Neural cell (in vitro differentiated cells): ENCODE results near the gene KLHDC9. TPM values are rescaled to one million over a fixed set of nuclear protein-coding genes. Genes with fewer than 3 reads are reported as not detected.

Experiments used
- H2AFZ ChIP-seq: fragments of 200-600, 300-800 bp; sonication (generic), shearing (Covaris generic); 2 replicates; pipeline ENCODE4 v1.6.0; 2014; ENCODE audit warnings: low read depth, mild to moderate bottlenecking, antibody characterized with exemption, low read length, moderate library complexity
- H3F3A ChIP-seq: fragments of 200-600 bp; shearing (Covaris generic); 2 replicates; pipeline ENCODE4 v1.6.1; 2016; ENCODE audit warnings: mild to moderate bottlenecking, moderate library complexity, mixed read lengths, antibody characterized with exemption, low read length; ENCODE audit not compliant: insufficient read depth, poor library complexity, severe bottlenecking
- H3K27ac ChIP-seq: fragments of 200-600, 300-800 bp; sonication (generic), shearing (Covaris generic); 2 replicates; pipeline ENCODE4 v1.5.1; 2014; ENCODE audit warnings: mild to moderate bottlenecking, low read length, moderate library complexity
- H3K27me3 ChIP-seq: fragments of 300-800, 200-600 bp; sonication (generic), shearing (Covaris generic); 2 replicates; pipeline ENCODE4 v1.6.0; 2014; ENCODE audit warnings: mild to moderate bottlenecking, low read depth, low read length, moderate library complexity; ENCODE audit not compliant: insufficient read depth
- H3K36me3 ChIP-seq: fragments of 300-800, 200-600 bp; sonication (generic), shearing (Covaris generic); 2 replicates; pipeline ENCODE4 v1.5.1; 2014; ENCODE audit warnings: mild to moderate bottlenecking, antibody characterized with exemption, low read length, moderate library complexity; ENCODE audit not compliant: insufficient read depth
- H3K4me2 ChIP-seq: fragments of 300-800, 200-600 bp; sonication (generic), shearing (Covaris generic); 2 replicates; pipeline ENCODE4 v1.6.0; 2014; ENCODE audit warnings: mild to moderate bottlenecking, low read length
- H3K4me3 ChIP-seq: fragments of 300-800, 200-600 bp; sonication (generic), shearing (Covaris generic); 2 replicates; pipeline ENCODE4 v1.5.1; 2014; ENCODE audit warnings: mild to moderate bottlenecking, low read length, moderate library complexity
- H3K79me2 ChIP-seq: fragments of 200-600 bp; shearing (Covaris generic); replicated peaks from 2 replicates; pipeline ENCODE4 v1.6.0; 2014; ENCODE audit warnings: mild to moderate bottlenecking, low read length, moderate library complexity; ENCODE audit not compliant: insufficient read depth
- H3K9ac ChIP-seq: fragments of 300-800, 200-600 bp; sonication (generic), shearing (Covaris generic); 2 replicates; pipeline ENCODE4 v1.6.1; 2016; ENCODE audit warnings: mild to moderate bottlenecking, low read length, mixed read lengths
- H3K9me2 ChIP-seq: fragments of 200-600 bp; shearing (Covaris generic); 2 replicates; pipeline ENCODE4 v1.6.1; 2016; ENCODE audit warnings: mild to moderate bottlenecking, low read length, mixed read lengths; ENCODE audit not compliant: insufficient read depth
- H3K9me3 ChIP-seq: fragments of 200-600, 300-800 bp; sonication (generic), shearing (Covaris generic); 2 replicates; pipeline ENCODE4 v1.6.1; 2016; ENCODE audit warnings: mild to moderate bottlenecking, mixed run types, low read length, moderate library complexity, mixed read lengths
- H4K20me1 ChIP-seq: fragments of 200-600 bp; shearing (Covaris generic); 2 replicates; pipeline ENCODE4 v1.6.1; 2016; ENCODE audit warnings: mild to moderate bottlenecking, mixed run types; ENCODE audit not compliant: insufficient read depth
- EP300 ChIP-seq: fragments of 450-650 bp; conservative IDR thresholded peaks from 2 replicates; pipeline ENCODE4 v1.6.1; 2014; ENCODE audit warnings: antibody characterized with exemption, mild to moderate bottlenecking, moderate library complexity; ENCODE audit not compliant: poor library complexity, severe bottlenecking
- EZH2 ChIP-seq: fragments of 200-600, 300-800 bp; shearing (Covaris generic), sonication (generic); IDR thresholded peaks from 2 replicates; pipeline ENCODE4 v1.6.1; 2014; ENCODE audit warnings: antibody characterized with exemption, low read length, borderline replicate concordance, mild to moderate bottlenecking; ENCODE audit not compliant: insufficient read depth, poor library complexity, severe bottlenecking
- MXI1 ChIP-seq: fragments of 450-650 bp; conservative IDR thresholded peaks from 2 replicates; pipeline ENCODE4 v1.6.1; 2014; ENCODE audit warnings: antibody characterized with exemption, mild to moderate bottlenecking; ENCODE audit not compliant: poor library complexity, severe bottlenecking
- POLR2AphosphoS5 ChIP-seq: IDR thresholded peaks from 2 replicates; pipeline ENCODE4 v1.6.1; 2012
- RAD21 ChIP-seq: fragments of 450-650 bp; conservative IDR thresholded peaks from 2 replicates; pipeline ENCODE4 v1.6.1; 2014; ENCODE audit warnings: antibody characterized with exemption, mild to moderate bottlenecking, moderate library complexity
- SMC3 ChIP-seq: fragments of 450-650 bp; conservative IDR thresholded peaks from 2 replicates; pipeline ENCODE4 v1.6.1; 2014; ENCODE audit warnings: antibody characterized with exemption, mild to moderate bottlenecking, moderate library complexity; ENCODE audit not compliant: poor library complexity
- TAF1 ChIP-seq: IDR thresholded peaks from 2 replicates; pipeline ENCODE4 v1.6.1; 2012; ENCODE audit warnings: low read depth
- polyA minus RNA-seq: library from RNA; depleted of rRNA, polyadenylated mRNA; stranded (reverse); fragments of >200 nt; gene quantifications from 2 replicates; pipeline ENCODE4 v1.2.3, GENCODE V29; 2014
- polyA plus RNA-seq: library from polyadenylated mRNA; depleted of rRNA; stranded (reverse); fragments of >200 nt; gene quantifications from 2 replicates; pipeline ENCODE4 v1.2.3, GENCODE V29; 2014
- TF ChIP-seq, protein P1 (sequence below): IDR thresholded peaks from 2 replicates; pipeline ENCODE4 v1.6.1; 2012; ENCODE audit warnings: borderline replicate concordance
- TF ChIP-seq, protein P2 (sequence below): fragments of 450-650 bp; IDR thresholded peaks from 2 replicates; pipeline ENCODE4 v1.5.1; 2014; ENCODE audit warnings: antibody characterized with exemption, mild to moderate bottlenecking, moderate library complexity; ENCODE audit not compliant: poor library complexity, severe bottlenecking

The KLHDC9 gene, protein sequence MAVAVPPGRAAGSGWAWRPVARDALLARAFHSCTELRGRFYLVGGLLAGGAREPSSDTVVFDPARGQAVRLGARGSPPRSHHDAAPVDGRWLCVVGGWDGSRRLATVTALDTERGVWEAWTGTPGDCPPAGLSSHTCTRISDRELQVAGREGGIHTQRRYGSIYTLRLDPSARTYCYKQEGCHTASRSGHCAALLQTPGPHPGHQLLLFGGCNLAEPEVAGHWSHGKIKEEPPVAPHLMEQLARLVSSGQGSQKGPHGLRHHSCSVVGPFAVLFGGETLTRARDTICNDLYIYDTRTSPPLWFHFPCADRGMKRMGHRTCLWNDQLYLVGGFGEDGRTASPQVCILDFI
- polyA plus RNA-seq (78.1 and 106 TPM in 2 replicates), polyA minus RNA-seq (23.6 and 24.7 TPM in 2 replicates)

DNA sequence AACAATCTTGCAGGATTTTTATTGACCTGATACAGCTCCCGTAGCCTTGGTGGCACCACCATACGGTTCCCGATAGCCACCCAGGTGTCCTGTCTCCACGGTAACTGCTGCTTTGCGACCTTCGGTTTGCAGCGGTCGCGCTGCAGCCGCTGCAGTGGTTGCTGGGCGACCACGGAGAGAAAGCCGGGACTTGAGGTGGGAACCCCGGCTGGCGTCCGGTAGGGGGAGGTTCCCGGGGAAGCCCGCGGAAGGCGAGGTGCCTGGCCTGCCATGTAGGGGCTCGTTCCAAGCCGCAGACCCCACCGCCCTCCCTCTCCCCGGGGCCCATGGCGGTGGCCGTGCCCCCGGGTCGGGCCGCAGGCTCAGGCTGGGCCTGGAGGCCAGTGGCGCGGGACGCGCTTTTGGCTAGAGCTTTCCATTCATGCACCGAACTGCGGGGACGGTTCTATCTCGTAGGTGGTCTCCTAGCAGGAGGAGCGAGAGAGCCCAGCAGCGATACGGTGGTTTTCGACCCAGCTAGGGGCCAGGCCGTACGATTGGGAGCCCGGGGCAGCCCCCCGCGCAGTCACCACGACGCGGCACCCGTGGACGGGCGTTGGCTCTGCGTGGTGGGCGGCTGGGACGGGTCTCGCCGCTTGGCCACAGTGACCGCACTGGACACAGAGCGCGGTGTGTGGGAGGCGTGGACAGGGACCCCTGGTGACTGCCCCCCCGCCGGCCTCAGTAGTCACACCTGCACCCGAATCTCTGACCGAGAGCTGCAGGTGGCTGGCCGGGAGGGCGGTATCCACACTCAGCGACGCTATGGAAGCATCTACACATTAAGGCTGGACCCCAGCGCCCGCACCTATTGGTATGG, at the start of gene KLHDC9:
KLHDC9 (plus strand) TSS at position 152 of the 859 bp plus-strand sequence; CDS start at position 327, 175 bp downstream.
- Histone ChIP-seq H3K9ac (peak within 1 kb of the TSS; percentile 78), H3K36me3 (no peaks in the 10 kb centered on the region), H3K4me2 (peak within 1 kb of the TSS; percentile 92), H3K79me2 (no peaks in the 10 kb centered on the region), H2AFZ (peak within 1 kb of the TSS; percentile 87), H3K9me3 (no peaks in the 10 kb centered on the region), H3F3A (no peaks in the 10 kb centered on the region), H4K20me1 (no peaks in the 10 kb centered on the region), H3K9me2 (no peaks in the 10 kb centered on the region), H3K4me3 (peak within 1 kb of the TSS; percentile 78), H3K27ac (peak within 1 kb of the TSS; percentile 85), H3K27me3 (no peaks in the 10 kb centered on the region)
- TF ChIP-seq EP300 (peak; percentile 55), RAD21 (no peak), SMC3 (no peak), EZH2 (no peak), POLR2AphosphoS5 (peak; percentile 65), TAF1 (no peak), MXI1 (peak; percentile 85)
- TF ChIP-seq, protein P1, sequence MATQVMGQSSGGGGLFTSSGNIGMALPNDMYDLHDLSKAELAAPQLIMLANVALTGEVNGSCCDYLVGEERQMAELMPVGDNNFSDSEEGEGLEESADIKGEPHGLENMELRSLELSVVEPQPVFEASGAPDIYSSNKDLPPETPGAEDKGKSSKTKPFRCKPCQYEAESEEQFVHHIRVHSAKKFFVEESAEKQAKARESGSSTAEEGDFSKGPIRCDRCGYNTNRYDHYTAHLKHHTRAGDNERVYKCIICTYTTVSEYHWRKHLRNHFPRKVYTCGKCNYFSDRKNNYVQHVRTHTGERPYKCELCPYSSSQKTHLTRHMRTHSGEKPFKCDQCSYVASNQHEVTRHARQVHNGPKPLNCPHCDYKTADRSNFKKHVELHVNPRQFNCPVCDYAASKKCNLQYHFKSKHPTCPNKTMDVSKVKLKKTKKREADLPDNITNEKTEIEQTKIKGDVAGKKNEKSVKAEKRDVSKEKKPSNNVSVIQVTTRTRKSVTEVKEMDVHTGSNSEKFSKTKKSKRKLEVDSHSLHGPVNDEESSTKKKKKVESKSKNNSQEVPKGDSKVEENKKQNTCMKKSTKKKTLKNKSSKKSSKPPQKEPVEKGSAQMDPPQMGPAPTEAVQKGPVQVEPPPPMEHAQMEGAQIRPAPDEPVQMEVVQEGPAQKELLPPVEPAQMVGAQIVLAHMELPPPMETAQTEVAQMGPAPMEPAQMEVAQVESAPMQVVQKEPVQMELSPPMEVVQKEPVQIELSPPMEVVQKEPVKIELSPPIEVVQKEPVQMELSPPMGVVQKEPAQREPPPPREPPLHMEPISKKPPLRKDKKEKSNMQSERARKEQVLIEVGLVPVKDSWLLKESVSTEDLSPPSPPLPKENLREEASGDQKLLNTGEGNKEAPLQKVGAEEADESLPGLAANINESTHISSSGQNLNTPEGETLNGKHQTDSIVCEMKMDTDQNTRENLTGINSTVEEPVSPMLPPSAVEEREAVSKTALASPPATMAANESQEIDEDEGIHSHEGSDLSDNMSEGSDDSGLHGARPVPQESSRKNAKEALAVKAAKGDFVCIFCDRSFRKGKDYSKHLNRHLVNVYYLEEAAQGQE = peak; percentile 1

DNA sequence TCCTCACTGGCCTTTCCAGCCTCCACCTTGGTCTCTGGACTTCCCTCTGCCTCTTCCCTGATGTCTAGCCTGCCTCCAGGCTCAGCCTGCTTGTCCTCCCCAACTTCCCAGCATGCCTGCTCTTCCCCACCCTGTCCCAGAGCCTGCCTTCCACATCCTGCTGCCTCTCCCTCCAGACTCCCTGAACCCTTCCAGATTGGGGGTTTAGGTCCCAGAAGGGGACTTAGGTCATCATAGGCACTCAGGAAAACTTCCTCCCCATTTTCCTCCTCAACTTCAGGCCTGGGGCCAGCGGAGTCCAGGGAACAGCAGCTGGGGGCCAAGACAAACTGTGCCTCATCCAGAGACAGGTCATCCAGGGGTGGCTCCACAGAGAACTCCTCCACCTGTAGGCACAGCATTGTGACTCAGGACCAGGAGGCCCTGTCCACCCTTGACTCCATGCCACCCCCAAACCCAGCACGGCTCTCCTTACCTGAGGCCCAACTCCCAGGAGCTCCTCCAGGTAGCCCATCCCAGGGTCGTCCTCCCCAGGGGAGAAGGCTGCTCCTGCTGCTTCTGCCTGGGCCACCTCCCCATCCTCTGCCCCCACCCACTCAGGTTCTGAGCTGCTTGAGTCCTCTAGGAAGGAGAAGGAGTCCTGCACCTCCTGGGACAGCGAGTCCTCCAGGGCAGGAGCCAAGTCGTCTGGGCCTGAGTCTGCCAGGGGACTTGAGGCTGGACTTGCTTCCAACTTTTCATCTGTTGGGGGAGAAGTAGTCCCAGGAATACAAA, 49.0 kb upstream of the KLHDC9 start:
- no peaks in the 10 kb centered on the region for H3K27me3 ChIP-seq
- H3K79me2 ChIP-seq = peaks cover 11% of the 10 kb centered on the region
- no peak overlapping the region for H3K4me3 ChIP-seq
- peaks cover 3% of the 10 kb centered on the region for H3F3A ChIP-seq
- peaks cover 12% of the 10 kb centered on the region for H3K9me3 ChIP-seq
- no peaks in the 10 kb centered on the region for H4K20me1 ChIP-seq
- no peak overlapping the region for H2AFZ ChIP-seq
- no peak for TF ChIP-seq MXI1
- no peak for TF ChIP-seq RAD21
- TF ChIP-seq, protein P2, sequence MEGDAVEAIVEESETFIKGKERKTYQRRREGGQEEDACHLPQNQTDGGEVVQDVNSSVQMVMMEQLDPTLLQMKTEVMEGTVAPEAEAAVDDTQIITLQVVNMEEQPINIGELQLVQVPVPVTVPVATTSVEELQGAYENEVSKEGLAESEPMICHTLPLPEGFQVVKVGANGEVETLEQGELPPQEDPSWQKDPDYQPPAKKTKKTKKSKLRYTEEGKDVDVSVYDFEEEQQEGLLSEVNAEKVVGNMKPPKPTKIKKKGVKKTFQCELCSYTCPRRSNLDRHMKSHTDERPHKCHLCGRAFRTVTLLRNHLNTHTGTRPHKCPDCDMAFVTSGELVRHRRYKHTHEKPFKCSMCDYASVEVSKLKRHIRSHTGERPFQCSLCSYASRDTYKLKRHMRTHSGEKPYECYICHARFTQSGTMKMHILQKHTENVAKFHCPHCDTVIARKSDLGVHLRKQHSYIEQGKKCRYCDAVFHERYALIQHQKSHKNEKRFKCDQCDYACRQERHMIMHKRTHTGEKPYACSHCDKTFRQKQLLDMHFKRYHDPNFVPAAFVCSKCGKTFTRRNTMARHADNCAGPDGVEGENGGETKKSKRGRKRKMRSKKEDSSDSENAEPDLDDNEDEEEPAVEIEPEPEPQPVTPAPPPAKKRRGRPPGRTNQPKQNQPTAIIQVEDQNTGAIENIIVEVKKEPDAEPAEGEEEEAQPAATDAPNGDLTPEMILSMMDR = no peak
- TF ChIP-seq EP300 = no peak
- no peak for TF ChIP-seq POLR2AphosphoS5
- TF ChIP-seq SMC3 = no peak
- no peak for TF ChIP-seq TAF1
- TF ChIP-seq, protein P1 = no peak
- H3K9me2 ChIP-seq = no peaks in the 10 kb centered on the region
- H3K27ac ChIP-seq = no peak overlapping the region
- no peak overlapping the region for H3K9ac ChIP-seq
- H3K36me3 ChIP-seq = no peaks in the 10 kb centered on the region
- no peak overlapping the region for H3K4me2 ChIP-seq
